DOHH2 (cell line): ENCODE results near the gene GJD3.

Experiments used
- CTCF ChIP-seq: fragments of 200-600 bp; sonication (generic); IDR thresholded peaks from one replicate; pipeline ENCODE4 v1.5.1; 2014; ENCODE audit warnings: antibody characterized with exemption, mild to moderate bottlenecking, low read depth, low read length; ENCODE audit not compliant: poor library complexity, severe bottlenecking
- EZH2phosphoT487 ChIP-seq: fragments of 200-600 bp; sonication (generic); IDR thresholded peaks from 2 replicates; pipeline ENCODE4 v1.6.1; 2017; ENCODE audit warnings: borderline replicate concordance, mild to moderate bottlenecking, antibody characterized with exemption, low read length, moderate library complexity, mixed read lengths

DNA sequence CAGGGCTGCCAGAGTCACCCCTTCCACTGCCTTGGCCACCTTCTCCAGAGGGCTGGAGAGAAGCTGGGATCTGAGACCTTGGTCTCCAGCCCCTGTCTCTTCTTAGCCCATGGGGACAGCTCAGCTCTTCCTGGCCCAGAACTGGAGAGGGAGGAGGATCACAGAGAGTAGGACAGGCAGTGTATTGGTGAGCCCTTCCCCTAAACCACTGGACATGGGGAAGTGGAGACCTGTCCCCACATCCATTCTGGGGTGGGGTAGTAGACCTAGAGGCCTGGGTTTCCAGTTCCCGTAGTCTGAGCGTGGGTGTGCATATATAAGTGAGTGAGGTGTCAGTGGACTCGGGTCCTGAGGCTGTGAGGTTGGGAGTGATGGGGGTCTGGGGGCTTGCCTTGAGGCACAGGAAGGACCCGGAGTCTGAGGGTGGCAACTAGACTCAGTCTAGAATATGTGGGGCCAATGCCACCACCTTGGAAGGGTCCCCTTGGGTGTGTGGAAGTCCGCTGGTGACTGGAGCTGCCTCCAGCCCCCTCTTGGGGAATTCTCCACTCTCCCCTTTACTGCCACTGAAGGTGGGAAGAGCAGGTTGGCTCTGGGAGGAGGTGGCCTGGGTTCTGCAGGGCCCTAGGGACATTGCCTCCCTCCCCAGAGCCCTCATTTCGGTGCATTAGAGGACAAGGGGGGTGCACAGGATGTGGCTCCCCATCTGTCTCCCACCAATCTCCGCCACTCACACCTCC lies 19.9 kb downstream of the GJD3 start:
- TF ChIP-seq CTCF (no peak), EZH2phosphoT487 (no peak)
